Muscle layer of duodenum (tissue), 2 donors: ENCODE results near the gene HDLBP.
"Not testable (repeated sequence)": the region's sequence is repeated elsewhere in the genome, so short reads cannot be mapped to it uniquely, and the experiment has no call there.

Experiments used
- H3K27ac ChIP-seq: one replicate; pipeline ENCODE4 v1.7.0; 2013; ENCODE audit warnings: mild to moderate bottlenecking, low read length
- H3K27me3 ChIP-seq: one replicate; pipeline ENCODE4 v1.7.0; 2013; ENCODE audit warnings: low read depth, mild to moderate bottlenecking, control low read depth, low read length
- H3K36me3 ChIP-seq, 2 donors: one replicate each; pipeline ENCODE4 v1.7.0; 2013; ENCODE audit warnings: low read length in 2 of 2, control low read depth in 1 of 2, mild to moderate bottlenecking in 1 of 2; ENCODE audit not compliant: insufficient read depth in 2 of 2, control insufficient read depth in 1 of 2
- H3K4me1 ChIP-seq, 2 donors: one replicate each; pipeline ENCODE4 v1.7.0; 2013; ENCODE audit warnings: low read length in 2 of 2, mild to moderate bottlenecking in 2 of 2, control low read depth in 1 of 2, moderate library complexity in 1 of 2; ENCODE audit not compliant: insufficient read depth in 2 of 2, control insufficient read depth in 1 of 2
- H3K4me3 ChIP-seq, 2 donors: one replicate each; pipeline ENCODE4 v1.7.0; 2013; ENCODE audit warnings: low read length in 2 of 2, low read depth in 1 of 2, mild to moderate bottlenecking in 1 of 2
- H3K9me3 ChIP-seq, 2 donors: one replicate each; pipeline ENCODE4 v1.7.0; 2013; ENCODE audit warnings: low read length in 2 of 2, control low read depth in 1 of 2, mild to moderate bottlenecking in 1 of 2; ENCODE audit not compliant: control insufficient read depth in 1 of 2
- donor health status: healthy.

HDLBP gene

DNA sequence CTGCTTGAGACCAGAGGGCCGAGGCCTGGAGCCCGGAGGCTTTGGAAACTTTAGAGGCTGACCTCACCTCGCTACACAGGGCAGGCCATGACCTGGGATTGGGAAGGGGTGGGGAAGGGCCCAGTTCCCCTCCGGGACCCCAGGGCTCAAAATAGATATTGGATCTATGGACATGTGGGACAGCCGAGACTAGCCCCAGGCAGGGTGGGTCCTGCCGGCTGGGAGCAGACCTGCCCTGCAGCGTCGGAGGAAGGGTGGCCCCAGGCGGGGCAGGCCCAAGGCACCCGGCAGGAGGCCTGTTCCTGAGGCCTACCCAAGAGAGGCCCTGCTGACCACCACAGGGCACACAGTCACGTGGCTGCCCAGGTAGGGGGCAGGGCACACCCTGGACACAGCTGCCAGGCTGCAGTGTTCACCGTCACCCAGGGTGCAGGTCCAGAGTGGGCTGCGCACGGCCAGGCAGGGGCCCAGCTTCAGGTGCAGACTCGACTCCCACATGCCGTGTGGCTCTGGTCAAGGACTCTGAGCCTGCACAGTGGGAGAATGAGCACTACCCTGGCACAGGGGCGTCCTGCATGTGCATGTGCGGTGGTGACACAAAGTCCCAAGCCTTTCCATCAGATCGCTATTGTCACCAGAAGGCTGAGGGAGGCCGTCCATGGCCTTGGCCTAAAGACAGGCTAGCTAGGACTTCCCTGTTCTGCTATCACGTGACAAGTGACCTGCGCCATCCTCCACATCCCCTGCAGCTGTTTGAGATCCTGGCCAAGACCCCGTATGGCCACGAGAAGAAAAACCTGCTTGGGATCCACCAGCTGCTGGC lies 113.8 kb downstream of the HDLBP start:
- H3K4me1 ChIP-seq: no peaks in the 10 kb centered on the region
- H3K36me3 ChIP-seq: no peaks in the 10 kb centered on the region
- H3K9me3 ChIP-seq: no peaks in the 10 kb centered on the region
- H3K27me3 ChIP-seq: no peaks in the 10 kb centered on the region
- no peak overlapping the region for H3K27ac ChIP-seq
- H3K4me3 ChIP-seq: no peak overlapping the region

DNA sequence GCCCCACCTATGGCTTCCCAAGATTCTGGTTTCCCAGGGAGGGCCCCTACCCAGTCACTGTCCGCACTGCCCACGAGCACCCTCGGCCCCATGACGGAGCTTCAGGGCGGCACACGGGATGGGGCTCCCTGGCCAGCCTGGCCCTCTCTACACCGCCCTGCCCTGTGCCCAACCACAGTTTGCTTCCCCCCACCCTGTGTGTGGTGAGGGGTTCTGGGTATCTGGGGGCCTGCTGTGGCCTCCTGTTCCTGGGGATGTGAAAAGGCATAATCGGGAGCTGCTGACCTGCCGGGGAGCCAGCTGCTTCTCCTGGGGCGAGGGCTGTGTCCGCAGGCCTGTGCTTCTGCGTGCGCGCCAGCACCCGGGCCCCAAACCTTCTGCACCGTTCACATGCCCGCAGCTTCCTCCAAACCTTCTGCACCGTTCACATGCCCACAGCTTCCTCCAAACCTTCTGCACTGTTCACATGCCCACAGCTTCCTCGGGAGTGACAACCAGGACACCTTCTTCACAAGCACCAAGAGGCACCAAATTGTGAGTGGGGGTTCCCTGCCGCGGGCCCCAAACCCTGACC lies 114.6 kb downstream of the HDLBP start:
- no peaks in the 10 kb centered on the region for H3K4me1 ChIP-seq
- no peaks in the 10 kb centered on the region for H3K36me3 ChIP-seq
- H3K4me3 ChIP-seq: no peak overlapping the region
- H3K9me3 ChIP-seq: no peaks in the 10 kb centered on the region
- H3K27me3 ChIP-seq: no peaks in the 10 kb centered on the region
- H3K27ac ChIP-seq: no peak overlapping the region

DNA sequence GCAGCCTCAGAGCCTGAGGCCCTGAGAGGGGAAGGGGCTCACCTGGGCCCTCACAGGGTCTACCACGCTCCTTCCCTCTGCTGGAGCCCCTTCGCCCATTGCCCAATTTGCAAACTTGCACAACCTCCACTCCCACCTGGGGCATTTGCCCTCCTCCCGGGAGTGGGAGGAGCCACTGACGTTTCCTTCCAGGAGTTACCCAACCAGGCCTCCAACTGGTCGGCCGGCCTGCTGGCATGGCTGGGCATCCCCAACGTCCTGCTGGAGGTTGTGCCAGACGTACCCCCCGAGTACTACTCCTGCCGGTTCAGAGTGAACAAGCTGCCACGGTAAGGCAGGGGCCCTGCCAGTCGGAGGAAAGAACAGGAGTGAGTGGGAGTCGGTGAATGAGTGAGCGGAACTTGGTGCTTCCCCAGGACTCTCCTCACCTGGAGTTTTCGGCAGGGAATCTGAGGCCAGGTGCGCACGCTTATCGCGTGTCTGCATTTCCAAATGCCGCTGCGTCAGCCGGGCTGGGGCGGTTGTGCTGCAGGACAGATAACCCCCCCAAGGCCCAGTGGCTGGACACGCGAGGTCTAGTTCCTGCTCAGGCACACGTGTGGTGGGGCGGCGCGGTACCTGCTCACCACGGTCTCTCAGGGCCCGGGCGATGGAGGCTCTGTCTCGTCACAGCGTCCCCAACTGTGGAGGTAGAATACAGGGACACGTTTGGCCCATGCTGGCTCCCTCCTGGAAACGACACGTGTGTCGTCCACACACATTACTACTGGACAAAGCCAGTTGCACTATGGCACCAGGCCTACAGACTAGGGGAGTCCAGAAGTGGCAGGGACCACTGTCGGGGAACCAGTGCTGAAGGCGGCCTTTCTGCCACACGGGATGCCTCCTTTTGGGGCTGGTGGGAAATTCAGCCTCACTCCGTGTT lies 115.3 kb downstream of the HDLBP start:
- H3K9me3 ChIP-seq: no peaks in the 10 kb centered on the region

DNA sequence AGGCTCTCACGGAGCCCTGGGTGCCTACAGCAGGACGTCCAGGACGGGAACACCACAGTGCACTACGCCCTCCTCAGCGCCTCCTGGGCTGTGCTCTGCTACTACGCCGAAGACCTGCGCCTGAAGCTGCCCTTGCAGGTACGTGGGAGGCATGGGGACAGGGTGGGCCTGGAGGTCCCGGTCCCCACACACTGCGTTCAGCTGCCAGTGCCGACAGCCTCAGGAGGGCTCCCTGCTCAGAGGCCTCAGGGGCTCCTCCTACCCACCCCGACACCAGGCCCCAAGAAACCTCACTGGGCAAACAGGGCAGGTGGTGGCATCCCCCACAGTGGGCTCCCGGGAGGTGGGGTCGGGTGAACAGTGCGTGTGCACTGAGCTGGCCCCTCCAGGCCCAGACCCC lies 116.2 kb downstream of the HDLBP start:
- H3K4me1 ChIP-seq: no peaks in the 10 kb centered on the region
- H3K4me3 ChIP-seq: no peak overlapping the region
- no peaks in the 10 kb centered on the region for H3K9me3 ChIP-seq

More for the DNA sequence above, 115.3 kb downstream of the HDLBP start:
- H3K27me3 ChIP-seq: no peaks in the 10 kb centered on the region
- H3K27ac ChIP-seq: no peak overlapping the region
- H3K36me3 ChIP-seq: no peaks in the 10 kb centered on the region
- H3K4me1 ChIP-seq: no peaks in the 10 kb centered on the region
- H3K4me3 ChIP-seq: no peak overlapping the region

DNA sequence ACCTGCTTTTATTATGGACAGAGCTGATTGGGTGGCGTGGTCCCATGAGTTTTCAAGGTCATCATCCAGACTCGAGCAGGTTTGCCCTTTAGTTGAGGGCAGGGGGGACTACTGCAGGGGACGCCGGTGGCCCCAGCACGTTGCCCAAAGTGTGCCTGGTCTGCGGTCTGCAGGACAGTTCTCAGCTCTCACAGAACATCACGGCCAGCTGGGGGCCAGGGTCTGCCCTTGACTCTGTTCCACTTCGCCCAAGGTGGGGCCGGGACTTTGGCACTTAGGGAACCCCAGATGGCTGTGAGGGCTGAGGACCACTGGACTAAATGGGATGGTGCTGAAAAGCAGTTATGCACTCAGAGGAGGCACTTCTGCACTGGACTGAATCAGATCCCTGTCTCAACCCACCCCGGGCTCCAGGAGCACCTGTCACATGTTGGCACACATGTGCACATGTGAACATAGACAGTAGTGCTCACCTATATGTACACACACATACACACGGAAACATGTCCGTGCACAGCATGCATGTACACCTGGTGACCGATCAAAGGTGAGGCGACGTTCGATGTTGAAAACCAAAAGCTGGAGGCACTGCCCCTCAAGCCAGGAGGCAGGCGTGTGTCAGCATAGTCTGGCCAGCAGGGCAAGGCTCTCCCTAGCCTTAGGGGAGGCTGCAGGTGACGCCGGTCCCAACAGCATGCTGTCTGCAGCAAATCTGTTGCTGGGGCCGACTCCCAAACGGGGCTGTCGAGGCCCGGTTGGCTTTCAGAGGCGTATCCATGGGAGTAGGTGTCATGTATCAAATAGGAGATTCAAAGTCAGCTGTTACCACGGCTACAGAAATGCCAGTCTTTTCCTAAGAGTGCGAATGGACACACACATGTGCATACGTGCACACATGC lies 116.8 kb downstream of the HDLBP start:
- no peaks in the 10 kb centered on the region for H3K36me3 ChIP-seq
- H3K27me3 ChIP-seq: no peaks in the 10 kb centered on the region
- no peaks in the 10 kb centered on the region for H3K9me3 ChIP-seq
- H3K27ac ChIP-seq: no peak overlapping the region
- H3K4me3 ChIP-seq: no peak overlapping the region
- no peaks in the 10 kb centered on the region for H3K4me1 ChIP-seq

More for the DNA sequence above, 116.2 kb downstream of the HDLBP start:
- no peaks in the 10 kb centered on the region for H3K36me3 ChIP-seq
- no peak overlapping the region for H3K27ac ChIP-seq
- no peaks in the 10 kb centered on the region for H3K27me3 ChIP-seq

DNA sequence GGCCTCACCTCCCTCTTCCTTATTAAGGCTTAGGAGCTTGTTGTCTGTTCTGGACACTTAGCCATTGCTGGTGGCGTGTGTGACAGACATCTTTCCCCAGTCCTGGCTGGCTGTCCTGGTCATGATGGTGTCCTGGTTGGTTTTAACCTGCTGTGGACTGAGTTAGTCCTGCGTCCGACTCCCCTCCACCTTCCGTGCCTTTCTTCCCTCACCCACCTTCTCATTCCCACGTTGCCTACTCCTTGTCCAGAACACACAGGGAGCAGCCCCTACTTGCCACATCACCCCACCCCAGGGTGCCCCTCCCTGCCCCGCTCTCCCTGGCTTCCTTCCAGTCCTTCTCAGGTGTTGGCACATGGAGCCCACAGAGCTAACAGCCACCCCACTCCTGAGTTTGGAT lies 117.5 kb downstream of the HDLBP start:
- no peak overlapping the region for H3K27ac ChIP-seq
- H3K4me3 ChIP-seq: no peak overlapping the region
- no peaks in the 10 kb centered on the region for H3K9me3 ChIP-seq
- no peaks in the 10 kb centered on the region for H3K36me3 ChIP-seq
- no peaks in the 10 kb centered on the region for H3K27me3 ChIP-seq
- H3K4me1 ChIP-seq: no peaks in the 10 kb centered on the region

DNA sequence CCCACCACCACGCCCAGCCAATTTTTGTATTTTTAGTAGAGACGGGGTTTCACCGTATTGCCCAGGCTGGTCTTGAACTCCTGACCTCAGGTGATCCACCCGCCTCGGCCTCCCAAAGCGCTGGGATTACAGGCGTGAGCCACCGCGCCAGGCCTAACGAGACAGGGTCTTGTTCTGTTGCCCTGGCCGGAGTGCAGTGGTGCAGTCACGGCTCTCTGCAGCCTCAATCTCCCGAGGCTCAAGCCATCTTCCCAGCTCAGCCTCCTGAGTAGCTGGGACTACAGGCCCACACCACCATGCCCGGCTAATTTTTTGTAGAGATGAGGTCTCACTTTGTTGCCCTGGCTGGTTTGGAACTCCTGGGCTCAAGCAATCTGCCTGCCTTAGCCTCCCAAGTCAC lies 118.2 kb downstream of the HDLBP start:
- H3K27me3 ChIP-seq, H3K9me3 ChIP-seq, H3K36me3 ChIP-seq, H3K4me3 ChIP-seq, H3K27ac ChIP-seq, H3K4me1 ChIP-seq: not testable (repeated sequence)

DNA sequence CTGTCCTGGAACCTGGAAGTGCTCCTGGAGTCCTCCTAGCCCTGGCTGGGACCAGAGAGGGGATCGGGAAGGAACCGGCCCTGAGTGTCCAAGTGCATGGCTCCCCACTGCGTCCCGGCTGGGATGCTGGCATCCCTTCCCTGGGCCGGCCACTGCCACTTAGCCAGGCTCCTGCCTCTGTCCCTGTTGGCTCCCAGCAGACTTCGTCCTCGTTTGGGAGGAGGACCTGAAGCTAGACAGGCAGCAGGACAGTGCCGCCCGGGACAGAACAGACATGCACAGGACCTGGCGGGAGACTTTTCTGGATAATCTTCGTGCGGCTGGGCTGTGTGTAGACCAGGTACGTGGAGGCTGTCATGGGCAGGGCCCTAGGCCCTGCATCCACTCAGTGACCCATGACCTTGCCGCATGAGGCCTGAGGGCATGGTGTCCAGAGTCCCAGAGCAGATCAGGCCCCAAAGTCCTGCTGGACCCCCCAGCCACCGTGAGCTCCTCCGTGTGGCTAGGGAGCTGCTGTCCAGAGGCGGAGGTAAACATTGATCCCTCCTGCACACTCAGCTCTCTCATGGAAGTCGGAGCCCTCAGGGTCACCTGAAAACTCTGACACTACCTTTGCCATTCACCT lies 119.9 kb downstream of the HDLBP start:
- no peak overlapping the region for H3K27ac ChIP-seq
- H3K4me3 ChIP-seq: no peak overlapping the region
- H3K36me3 ChIP-seq: no peaks in the 10 kb centered on the region
- H3K27me3 ChIP-seq: no peaks in the 10 kb centered on the region
- no peaks in the 10 kb centered on the region for H3K9me3 ChIP-seq
- no peaks in the 10 kb centered on the region for H3K4me1 ChIP-seq

DNA sequence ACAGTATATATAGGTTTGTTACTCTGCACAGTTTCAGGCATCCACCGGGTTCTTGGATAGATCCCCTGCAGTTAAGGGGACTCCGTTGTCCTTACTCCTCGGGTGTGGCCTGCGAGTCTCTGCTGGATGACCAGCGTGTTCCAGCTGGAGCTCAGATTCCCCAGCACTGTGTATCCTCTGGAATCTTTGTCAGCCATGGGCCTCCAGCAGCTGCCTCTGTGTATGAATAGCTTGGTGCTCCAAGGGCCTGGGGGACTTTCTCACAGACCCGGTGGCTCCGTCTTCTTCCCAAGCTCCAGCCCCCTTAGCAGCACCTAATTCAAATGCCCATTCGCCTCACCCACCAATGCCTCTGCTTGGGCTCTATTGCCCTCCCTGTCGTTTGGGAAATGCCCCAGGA lies 120.7 kb downstream of the HDLBP start:
- no peaks in the 10 kb centered on the region for H3K9me3 ChIP-seq
- no peaks in the 10 kb centered on the region for H3K36me3 ChIP-seq
- no peak overlapping the region for H3K4me3 ChIP-seq
- H3K27ac ChIP-seq: no peak overlapping the region
- H3K27me3 ChIP-seq: no peaks in the 10 kb centered on the region
- H3K4me1 ChIP-seq: no peaks in the 10 kb centered on the region

DNA sequence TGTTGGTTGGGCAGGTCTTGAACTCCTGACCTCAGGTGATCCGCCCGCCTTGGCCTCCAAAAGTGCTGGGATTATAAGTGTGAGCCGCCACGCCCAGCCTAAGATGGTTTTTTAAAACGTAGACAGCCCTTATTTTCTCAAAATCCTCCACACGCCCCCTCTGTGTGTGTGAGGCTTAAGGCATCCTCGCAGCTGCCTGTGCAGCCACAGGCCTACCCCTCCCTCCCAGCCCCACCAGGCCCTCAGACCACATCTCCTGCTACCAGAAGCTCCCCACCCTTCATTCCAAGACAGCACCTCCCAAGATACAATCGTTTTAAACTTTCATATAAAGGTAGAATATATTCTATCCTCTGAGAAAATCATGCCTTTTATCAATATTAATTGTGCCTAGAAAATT lies 122.2 kb downstream of the HDLBP start:
- H3K36me3 ChIP-seq: no peaks in the 10 kb centered on the region
- no peak overlapping the region for H3K27ac ChIP-seq
- H3K4me3 ChIP-seq: no peak overlapping the region
- no peaks in the 10 kb centered on the region for H3K27me3 ChIP-seq
- H3K9me3 ChIP-seq: no peaks in the 10 kb centered on the region
- no peaks in the 10 kb centered on the region for H3K4me1 ChIP-seq
